ENCODE measurements around the gene OR51B6. TPM values are rescaled to one million over a fixed set of nuclear protein-coding genes. Genes with fewer than 3 reads are reported as not detected.

OR51B6 gene
- polyA plus RNA-seq, 1 donor from 2014 or later, result not detected

GRCh38 chr11:5390210-5390609 is 38.9 kb downstream of the OR51B6 start:
- Mint-ChIP-seq H3K4me1 (no peaks in the 10 kb centered on the region), H3K27ac (no peak overlapping the region), H3K9me3 (peaks cover 0 to 3% (median 0%) of the 10 kb centered on the region in 3 donors)

GRCh38 chr11:5394091-5394490 is 42.8 kb downstream of the OR51B6 start:
- Mint-ChIP-seq H3K4me3 (no peak overlapping the region), H3K27ac (no peak overlapping the region), H3K4me1 (no peaks in the 10 kb centered on the region), H3K9me3 (peaks cover 0 to 6% (median 0%) of the 10 kb centered on the region in 3 donors), H3K27me3 (peaks cover 1% of the 10 kb centered on the region), H3K36me3 (no peaks in the 10 kb centered on the region)

More at GRCh38 chr11:5390210-5390609, 38.9 kb downstream of the OR51B6 start:
- H3K27me3 Mint-ChIP-seq, result peaks cover 1% of the 10 kb centered on the region
- no peak overlapping the region for H3K4me3 Mint-ChIP-seq
- H3K36me3 Mint-ChIP-seq, result no peaks in the 10 kb centered on the region

- no peak overlapping the region for H3K27ac Mint-ChIP-seq
- no peaks in the 10 kb centered on the region for H3K4me1 Mint-ChIP-seq
- peaks cover 1% of the 10 kb centered on the region for H3K27me3 Mint-ChIP-seq
- H3K9me3 Mint-ChIP-seq, result peaks cover 0 to 8% (median 1%) of the 10 kb centered on the region in 3 donors
- no peaks in the 10 kb centered on the region for H3K36me3 Mint-ChIP-seq
- no peak overlapping the region for H3K4me3 Mint-ChIP-seq
Observed at GRCh38 chr11:5398936-5399335, 47.6 kb downstream of the OR51B6 start.

Other genes with a start within 250 kb of the OR51B6 start
- not detected for gene OR52A5, start 213.2 kb upstream of the OR51B6 start, polyA plus RNA-seq
- not detected for gene OR52A1, start 196.8 kb upstream of the OR51B6 start, polyA plus RNA-seq
- not detected for gene OR51V1, start 150.8 kb upstream of the OR51B6 start, polyA plus RNA-seq
- 60.1 TPM for gene HBB, start 124.4 kb upstream of the OR51B6 start, polyA plus RNA-seq
- gene HBD, start 117.0 kb upstream of the OR51B6 start, polyA plus RNA-seq, result not detected
- gene HBG1, start 101.7 kb upstream of the OR51B6 start, polyA plus RNA-seq, result not detected
- 1.0 TPM for gene HBG2, start 96.7 kb upstream of the OR51B6 start, polyA plus RNA-seq
- gene HBE1, start 81.6 kb upstream of the OR51B6 start, polyA plus RNA-seq, result not detected
- gene OR51B4, start 49.6 kb upstream of the OR51B6 start, polyA plus RNA-seq, result not detected
- gene OR51B2, start 27.2 kb upstream of the OR51B6 start, polyA plus RNA-seq, result not detected
- not detected for gene OR51B5, start 8.0 kb upstream of the OR51B6 start, polyA plus RNA-seq
- gene OR51M1, start 32.3 kb downstream of the OR51B6 start, polyA plus RNA-seq, result not detected
- not detected for gene OR51Q1, start 70.6 kb downstream of the OR51B6 start, polyA plus RNA-seq
- gene OR51I1, start 90.0 kb downstream of the OR51B6 start, polyA plus RNA-seq, result not detected
- gene OR51I2, start 97.8 kb downstream of the OR51B6 start, polyA plus RNA-seq, result not detected
- gene OR52D1, start 137.2 kb downstream of the OR51B6 start, polyA plus RNA-seq, result not detected
- not detected for gene UBQLN3, start 158.4 kb downstream of the OR51B6 start, polyA plus RNA-seq
- gene UBQLNL, start 165.2 kb downstream of the OR51B6 start, polyA plus RNA-seq, result not detected
- not detected for gene OR52H1, start 197.0 kb downstream of the OR51B6 start, polyA plus RNA-seq
- not detected for gene OR52B6, start 229.4 kb downstream of the OR51B6 start, polyA plus RNA-seq
- not detected for gene TRIM6, start 245.1 kb downstream of the OR51B6 start, polyA plus RNA-seq